Karpas-422 (cell line): ENCODE measurements around the gene TIMM44. TPM values are rescaled to one million over a fixed set of nuclear protein-coding genes. Genes with fewer than 3 reads are reported as not detected.

ENCODE experiments used
- DNase-seq: peaks from one replicate; pipeline ENCODE4 v3.0.0-alpha.2; 2015
- H2AFZ ChIP-seq: fragments of 200-600 bp; sonication (generic); 2 replicates; pipeline ENCODE4 v1.6.1; 2014; ENCODE audit warnings: antibody characterized with exemption, low read length, mixed read lengths
- H3K27ac ChIP-seq: fragments of 200-600 bp; sonication (generic); 2 replicates; pipeline ENCODE4 v1.5.1; 2014; ENCODE audit warnings: mild to moderate bottlenecking, low read length, moderate library complexity
- H3K27me3 ChIP-seq: fragments of 200-600 bp; sonication (generic); 2 replicates; pipeline ENCODE4 v1.6.1; 2014; ENCODE audit warnings: low read length, mixed read lengths
- H3K36me3 ChIP-seq: fragments of 200-600 bp; sonication (generic); 2 replicates; pipeline ENCODE4 v1.6.1; 2014; ENCODE audit warnings: low read length, mixed read lengths; ENCODE audit not compliant: insufficient read depth
- H3K4me1 ChIP-seq: fragments of 200-600 bp; sonication (generic); 2 replicates; pipeline ENCODE4 v1.6.1; 2014; ENCODE audit warnings: mild to moderate bottlenecking, low read length, mixed read lengths
- H3K4me2 ChIP-seq: fragments of 200-600 bp; sonication (generic); 2 replicates; pipeline ENCODE4 v1.6.1; 2014; ENCODE audit warnings: low read length, low read depth, mild to moderate bottlenecking; ENCODE audit not compliant: poor library complexity, severe bottlenecking
- H3K4me3 ChIP-seq: fragments of 200-600 bp; sonication (generic); 2 replicates; pipeline ENCODE4 v1.5.1; 2014; ENCODE audit warnings: mild to moderate bottlenecking, antibody characterized with exemption, low read length, mixed read lengths
- H3K79me2 ChIP-seq: fragments of 200-600 bp; sonication (generic); 2 replicates; pipeline ENCODE4 v1.6.1; 2014; ENCODE audit warnings: mild to moderate bottlenecking, low read length, mixed read lengths
- H3K9ac ChIP-seq: fragments of 200-600 bp; sonication (generic); 2 replicates; pipeline ENCODE4 v1.6.0; 2014; ENCODE audit warnings: low read length
- H3K9me2 ChIP-seq: fragments of 200-600 bp; sonication (generic), shearing (Covaris generic); replicated peaks from 2 replicates; pipeline ENCODE4 v1.6.0; 2014; ENCODE audit warnings: mild to moderate bottlenecking, low read length, moderate library complexity; ENCODE audit not compliant: insufficient read depth
- H3K9me3 ChIP-seq: fragments of 300-700, 200-600 bp; sonication (generic); 2 replicates; pipeline ENCODE4 v1.6.1; 2014; ENCODE audit warnings: low read length, mixed read lengths
- H4K20me1 ChIP-seq: fragments of 200-600 bp; sonication (generic); 2 replicates; pipeline ENCODE4 v1.6.1; 2014; ENCODE audit warnings: mild to moderate bottlenecking, antibody characterized with exemption, low read length, low read depth; ENCODE audit not compliant: insufficient read depth
- total RNA-seq: library from RNA; depleted of rRNA; stranded (reverse); fragments of >200 nt; shearing (Covaris generic); gene quantifications from 2 replicates; pipeline ENCODE4 v1.2.3, GENCODE V29; 2014; ENCODE audit warnings: low replicate concordance

Gene TIMM44
- total RNA-seq, 1 experiment from 2014 or later, result 43.7 TPM

DNA sequence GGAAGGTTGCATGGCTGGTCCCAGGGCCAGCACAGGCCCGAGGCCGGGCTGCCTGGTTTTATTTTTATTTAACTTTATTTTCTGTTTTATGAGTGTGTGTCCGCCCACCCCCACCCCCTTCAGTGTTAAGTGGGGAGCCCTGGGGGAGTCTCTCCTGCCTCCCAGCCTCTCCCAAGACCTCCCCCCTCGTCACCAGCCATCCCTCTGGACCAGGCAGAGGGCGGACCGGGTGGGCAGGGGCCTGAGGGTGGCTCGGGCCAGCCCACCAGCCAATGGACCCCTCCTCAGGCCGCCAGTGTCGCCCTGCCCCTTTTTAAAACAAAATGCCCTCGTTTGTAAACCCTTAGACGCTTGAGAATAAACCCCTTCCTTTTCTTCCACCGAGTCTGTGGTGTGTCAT lies 29.4 kb downstream of the TIMM44 start:
- H3K4me2 ChIP-seq, result no peak overlapping the region
- H3K79me2 ChIP-seq, result no peaks in the 10 kb centered on the region
- no peaks in the 10 kb centered on the region for H3K27me3 ChIP-seq
- no peak overlapping the region for H2AFZ ChIP-seq
- no peaks in the 10 kb centered on the region for H3K36me3 ChIP-seq
- no peak overlapping the region for H3K27ac ChIP-seq
- H4K20me1 ChIP-seq, result no peaks in the 10 kb centered on the region
- DNase-seq, result no peak
- H3K4me3 ChIP-seq, result no peak overlapping the region
- H3K9me2 ChIP-seq, result no peaks in the 10 kb centered on the region
- no peaks in the 10 kb centered on the region for H3K9me3 ChIP-seq
- no peak overlapping the region for H3K9ac ChIP-seq
- peaks cover 23% of the 10 kb centered on the region for H3K4me1 ChIP-seq

DNA sequence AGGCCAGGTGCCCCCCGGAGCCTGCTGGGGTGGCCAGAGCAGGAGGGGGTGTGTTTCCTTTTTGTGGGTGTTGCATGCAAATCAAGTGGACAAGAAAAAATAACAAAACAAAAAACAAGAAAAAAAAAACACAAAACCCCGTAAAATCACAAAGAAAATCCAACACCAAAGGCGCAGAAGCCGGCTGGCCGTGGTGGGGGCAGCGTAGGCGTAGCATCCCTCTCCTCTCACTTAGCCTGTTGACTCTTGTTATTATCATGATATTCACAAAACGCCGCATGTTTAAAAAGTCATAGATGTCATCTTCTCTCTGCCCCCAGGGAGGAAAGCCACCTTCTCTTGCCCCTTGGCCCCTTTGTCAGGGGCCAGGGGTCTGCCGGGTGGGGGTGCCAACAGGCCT lies 29.8 kb downstream of the TIMM44 start:
- Histone ChIP-seq H3K27ac (no peak overlapping the region), H3K79me2 (no peaks in the 10 kb centered on the region), H3K9ac (no peak overlapping the region), H3K9me3 (no peaks in the 10 kb centered on the region), H3K9me2 (no peaks in the 10 kb centered on the region), H3K4me1 (peaks cover 23% of the 10 kb centered on the region), H2AFZ (no peak overlapping the region), H3K4me2 (no peak overlapping the region), H3K4me3 (no peak overlapping the region), H4K20me1 (no peaks in the 10 kb centered on the region), H3K27me3 (no peaks in the 10 kb centered on the region), H3K36me3 (no peaks in the 10 kb centered on the region)
- DNase-seq, result no peak

DNA sequence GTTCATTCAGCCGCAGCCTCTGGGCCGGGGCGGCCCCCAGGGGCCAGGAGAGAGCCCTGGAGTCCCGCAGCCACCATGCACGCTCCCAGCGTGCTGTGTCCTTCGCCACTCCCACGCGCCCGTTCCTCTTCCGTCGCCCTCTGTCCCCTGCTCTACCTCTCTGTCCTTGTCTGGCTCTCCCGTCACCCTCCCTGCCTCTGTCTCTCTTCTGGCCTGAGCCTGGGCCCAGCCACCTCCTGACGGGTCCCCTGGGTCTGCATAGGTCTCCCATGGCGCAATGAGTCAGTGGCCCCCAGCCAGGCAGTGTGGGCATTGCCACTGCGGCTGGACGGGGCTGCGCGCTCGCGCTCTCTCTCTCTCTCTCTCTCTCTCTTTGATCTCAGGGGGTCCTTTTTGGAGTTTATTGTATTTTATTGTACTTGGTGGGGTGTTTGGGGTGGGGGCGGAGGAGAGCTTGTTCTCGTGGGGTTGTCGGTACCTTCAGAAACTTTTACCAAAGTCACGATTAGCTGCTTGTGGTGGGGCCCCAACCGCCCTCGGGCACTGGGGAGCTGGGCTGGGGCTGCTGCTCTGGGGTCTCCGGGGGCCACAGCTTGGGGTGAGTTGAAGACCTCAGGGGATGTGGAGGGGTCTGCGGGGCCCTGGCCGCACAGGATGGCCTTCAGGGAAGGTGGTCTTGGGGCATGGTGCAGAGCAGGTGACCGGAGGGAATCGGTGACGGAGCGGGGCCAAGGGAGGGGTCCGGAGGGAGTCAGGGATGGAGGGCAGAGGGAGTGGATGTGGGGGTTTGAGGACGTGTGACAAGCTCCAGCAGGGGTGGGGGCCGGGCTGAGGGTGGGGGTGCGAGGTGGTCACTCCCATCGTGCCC lies 30.5 kb downstream of the TIMM44 start:
- H3K4me1 ChIP-seq, result peaks cover 23% of the 10 kb centered on the region
- no peak overlapping the region for H3K4me2 ChIP-seq
- no peaks in the 10 kb centered on the region for H3K9me2 ChIP-seq
- H3K36me3 ChIP-seq, result no peaks in the 10 kb centered on the region
- H3K27ac ChIP-seq, result no peak overlapping the region
- no peak for DNase-seq
- no peaks in the 10 kb centered on the region for H3K9me3 ChIP-seq
- no peak overlapping the region for H3K9ac ChIP-seq
- H4K20me1 ChIP-seq, result no peaks in the 10 kb centered on the region
- no peaks in the 10 kb centered on the region for H3K27me3 ChIP-seq
- H3K79me2 ChIP-seq, result no peaks in the 10 kb centered on the region
- no peak overlapping the region for H2AFZ ChIP-seq
- H3K4me3 ChIP-seq, result no peak overlapping the region

DNA sequence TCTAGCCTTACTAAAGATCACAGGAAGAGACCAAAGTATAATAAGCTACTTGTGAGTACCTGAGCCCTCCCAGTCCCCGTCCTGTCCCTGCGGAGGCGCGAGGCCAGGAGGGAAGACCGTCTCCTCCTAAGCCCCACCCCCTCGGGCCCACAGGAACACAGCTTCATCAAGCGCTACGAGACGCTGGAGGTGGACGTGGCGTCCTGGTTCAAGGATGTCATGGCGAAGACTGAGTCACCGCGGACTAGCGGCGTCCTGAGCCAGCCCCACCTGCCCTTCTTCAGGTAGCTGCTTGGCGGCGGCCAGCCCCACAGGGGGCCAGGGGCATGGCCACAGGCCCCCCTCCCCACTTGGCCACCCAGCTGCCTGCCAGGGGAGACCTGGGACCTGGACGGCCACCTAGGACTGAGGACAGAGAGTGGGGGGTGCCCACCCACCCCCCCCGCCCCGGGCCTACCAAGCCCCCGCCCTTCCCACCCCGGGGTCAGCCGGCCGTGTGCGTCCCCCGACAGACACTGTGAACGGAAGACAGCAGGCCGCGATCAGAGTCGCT lies 31.2 kb downstream of the TIMM44 start:
- no peak for DNase-seq
- H3K27ac ChIP-seq, result no peak overlapping the region
- H3K9me2 ChIP-seq, result no peaks in the 10 kb centered on the region
- no peak overlapping the region for H3K9ac ChIP-seq
- H2AFZ ChIP-seq, result no peak overlapping the region
- H3K27me3 ChIP-seq, result no peaks in the 10 kb centered on the region
- no peaks in the 10 kb centered on the region for H4K20me1 ChIP-seq
- no peaks in the 10 kb centered on the region for H3K9me3 ChIP-seq
- H3K36me3 ChIP-seq, result no peaks in the 10 kb centered on the region
- H3K4me3 ChIP-seq, result no peak overlapping the region
- peaks cover 17% of the 10 kb centered on the region for H3K4me1 ChIP-seq
- 0 out of 2 replicates have a peak, but pooled peaks cover under 1% of the 10 kb centered on the region for H3K79me2 ChIP-seq
- no peak overlapping the region for H3K4me2 ChIP-seq

DNA sequence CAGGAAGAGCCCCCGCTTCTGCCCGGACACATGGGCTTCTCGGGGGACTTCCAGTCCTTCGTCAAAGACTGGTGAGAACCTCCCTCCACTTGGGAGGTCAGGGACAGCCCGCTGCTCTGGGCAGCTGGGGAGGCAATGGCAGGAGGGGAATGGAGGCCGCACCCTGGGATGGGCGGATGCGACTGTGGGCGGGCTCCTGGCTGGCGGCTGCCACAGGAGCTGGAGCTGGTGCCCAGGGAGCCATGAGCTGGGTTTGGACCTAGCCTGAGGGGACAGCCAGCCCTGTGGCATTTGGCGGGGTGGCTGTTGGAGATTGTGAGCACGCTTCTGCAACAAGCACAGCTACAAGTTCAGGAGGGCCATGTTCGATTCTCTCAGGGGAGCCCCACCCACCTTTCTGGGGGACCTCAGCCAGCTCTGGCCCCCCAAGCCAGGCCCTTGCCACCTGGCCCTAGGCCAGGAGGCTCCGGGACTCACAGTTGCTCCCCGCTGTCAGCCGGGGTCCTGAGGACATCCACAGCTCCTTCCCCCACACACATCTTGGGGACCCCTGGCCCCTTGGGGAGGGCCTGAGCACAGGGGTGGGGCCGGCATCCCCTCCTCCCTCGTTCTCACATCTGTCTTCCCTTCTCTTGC lies 31.8 kb downstream of the TIMM44 start:
- Histone ChIP-seq H3K9me2 (no peaks in the 10 kb centered on the region), H3K4me1 (peaks cover 11% of the 10 kb centered on the region), H3K4me2 (no peak overlapping the region), H3K27me3 (no peaks in the 10 kb centered on the region), H2AFZ (no peak overlapping the region), H3K9ac (no peak overlapping the region), H4K20me1 (no peaks in the 10 kb centered on the region), H3K36me3 (no peaks in the 10 kb centered on the region), H3K9me3 (no peaks in the 10 kb centered on the region), H3K4me3 (no peak overlapping the region), H3K79me2 (0 out of 2 replicates have a peak, but pooled peaks cover 3% of the 10 kb centered on the region), H3K27ac (no peak overlapping the region)
- DNase-seq, result no peak

DNA sequence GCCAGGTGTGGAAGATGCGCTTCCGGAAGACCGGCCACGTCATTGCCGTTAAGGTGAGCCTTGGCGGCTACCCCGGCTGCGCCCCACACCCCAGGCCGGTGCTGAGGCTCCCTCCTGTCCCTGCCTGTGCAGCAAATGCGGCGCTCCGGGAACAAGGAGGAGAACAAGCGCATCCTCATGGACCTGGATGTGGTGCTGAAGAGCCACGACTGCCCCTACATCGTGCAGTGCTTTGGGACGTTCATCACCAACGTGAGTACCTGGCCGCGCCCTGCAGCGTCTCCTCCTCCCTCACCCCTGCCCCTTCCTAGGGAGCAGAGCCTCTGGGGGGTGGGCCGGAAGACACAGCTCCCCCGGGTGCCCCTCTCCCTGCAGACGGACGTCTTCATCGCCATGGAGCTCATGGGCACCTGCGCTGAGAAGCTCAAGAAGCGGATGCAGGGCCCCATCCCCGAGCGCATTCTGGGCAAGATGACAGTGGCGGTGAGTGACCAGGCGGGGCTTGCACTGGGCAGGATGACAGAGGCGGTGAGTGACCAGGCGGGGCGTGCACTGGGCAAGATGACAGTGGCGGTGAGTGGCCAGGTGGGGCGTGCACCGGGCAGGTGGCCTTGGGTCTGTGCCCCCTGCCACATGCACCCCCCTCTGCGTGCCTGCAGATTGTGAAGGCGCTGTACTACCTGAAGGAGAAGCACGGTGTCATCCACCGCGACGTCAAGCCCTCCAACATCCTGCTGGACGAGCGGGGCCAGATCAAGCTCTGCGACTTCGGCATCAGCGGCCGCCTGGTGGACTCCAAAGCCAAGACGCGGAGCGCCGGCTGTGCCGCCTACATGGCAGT lies 32.9 kb downstream of the TIMM44 start:
- no peaks in the 10 kb centered on the region for H3K36me3 ChIP-seq
- H3K79me2 ChIP-seq, result peaks cover 12% of the 10 kb centered on the region
- no peak for DNase-seq
- no peaks in the 10 kb centered on the region for H3K27me3 ChIP-seq
- H3K4me3 ChIP-seq, result no peak overlapping the region
- no peaks in the 10 kb centered on the region for H3K9me3 ChIP-seq
- H3K9ac ChIP-seq, result no peak overlapping the region
- no peak overlapping the region for H3K4me2 ChIP-seq
- peaks cover under 1% of the 10 kb centered on the region; the same call in 1 of the 2 replicates for H3K4me1 ChIP-seq
- no peak overlapping the region for H3K27ac ChIP-seq
- no peaks in the 10 kb centered on the region for H4K20me1 ChIP-seq
- H3K9me2 ChIP-seq, result no peaks in the 10 kb centered on the region
- no peak overlapping the region for H2AFZ ChIP-seq

DNA sequence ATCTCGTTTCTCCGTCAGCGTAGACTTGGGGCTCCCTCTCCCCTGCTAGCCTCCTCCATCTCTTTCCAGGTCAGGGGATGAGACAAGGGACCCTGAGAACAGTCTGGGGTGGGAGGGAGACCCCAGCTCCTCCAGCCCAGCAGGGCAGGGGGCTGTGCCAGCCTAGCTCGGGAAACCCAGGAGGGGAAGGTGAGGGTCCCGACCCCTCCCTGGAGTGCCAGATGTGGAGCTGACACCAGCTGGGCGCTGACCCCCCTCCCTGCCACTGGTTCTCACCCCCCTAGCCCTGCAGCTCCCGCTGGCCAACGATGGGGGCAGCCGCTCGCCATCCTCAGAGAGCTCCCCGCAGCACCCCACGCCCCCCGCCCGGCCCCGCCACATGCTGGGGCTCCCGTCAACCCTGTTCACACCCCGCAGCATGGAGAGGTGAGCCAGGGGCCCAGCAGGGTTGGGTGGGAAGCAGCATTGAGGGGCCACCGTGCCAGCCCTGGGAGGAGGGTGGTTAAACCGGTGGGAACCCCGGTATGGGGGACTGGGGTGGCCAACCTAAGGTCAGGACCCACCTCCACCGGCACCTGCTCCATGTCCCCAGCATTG lies 33.9 kb downstream of the TIMM44 start:
- no peak overlapping the region for H3K9ac ChIP-seq
- H3K27ac ChIP-seq, result no peak overlapping the region
- no peak overlapping the region for H3K4me2 ChIP-seq
- H3K4me3 ChIP-seq, result no peak overlapping the region
- no peak for DNase-seq
- H3K9me3 ChIP-seq, result no peaks in the 10 kb centered on the region
- peaks cover 22% of the 10 kb centered on the region for H3K79me2 ChIP-seq
- H3K4me1 ChIP-seq, result peaks cover 8% of the 10 kb centered on the region
- no peaks in the 10 kb centered on the region; the same call in 1 of the 2 replicates for H4K20me1 ChIP-seq
- no peaks in the 10 kb centered on the region for H3K27me3 ChIP-seq
- no peak overlapping the region for H2AFZ ChIP-seq
- no peaks in the 10 kb centered on the region for H3K9me2 ChIP-seq
- H3K36me3 ChIP-seq, result no peaks in the 10 kb centered on the region
